Measurements from ENCODE around the gene WDR5.

The WDR5 gene

DNA sequence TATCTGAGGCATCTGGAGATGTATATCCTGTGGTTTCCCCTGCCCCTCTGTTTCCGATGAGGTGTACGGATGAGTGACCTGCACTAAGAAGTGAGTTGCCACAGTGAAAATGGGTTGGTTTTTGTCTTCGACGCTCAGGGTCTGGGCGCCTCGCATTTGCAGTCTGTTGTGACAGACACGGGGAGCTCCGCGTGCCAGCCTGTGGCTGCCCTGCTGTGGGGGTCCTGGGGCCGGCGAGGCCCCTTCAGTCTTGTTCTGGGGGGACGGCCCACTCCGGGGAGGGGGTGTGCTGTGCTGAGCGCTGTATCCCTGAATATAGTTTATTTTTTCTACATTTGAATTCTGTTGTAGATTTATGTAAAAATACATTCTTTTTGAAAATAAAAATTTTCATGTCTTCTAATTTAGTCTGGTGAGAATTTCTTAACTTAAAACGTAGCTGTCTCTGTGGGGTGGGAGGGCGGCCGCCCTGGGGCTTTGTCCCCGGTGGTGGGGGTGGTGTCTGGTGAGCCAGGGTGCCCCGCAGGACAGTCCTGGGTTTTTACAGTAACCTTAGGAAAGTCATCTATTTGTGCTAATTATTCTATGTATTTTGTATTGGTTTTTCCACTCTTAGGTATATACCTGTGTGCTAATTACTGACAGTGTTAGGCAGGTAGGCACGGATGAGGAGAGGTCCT lies 23.8 kb downstream of the WDR5 start:
- DNase-seq (ENCODE audit: low read depth): no peak

DNA sequence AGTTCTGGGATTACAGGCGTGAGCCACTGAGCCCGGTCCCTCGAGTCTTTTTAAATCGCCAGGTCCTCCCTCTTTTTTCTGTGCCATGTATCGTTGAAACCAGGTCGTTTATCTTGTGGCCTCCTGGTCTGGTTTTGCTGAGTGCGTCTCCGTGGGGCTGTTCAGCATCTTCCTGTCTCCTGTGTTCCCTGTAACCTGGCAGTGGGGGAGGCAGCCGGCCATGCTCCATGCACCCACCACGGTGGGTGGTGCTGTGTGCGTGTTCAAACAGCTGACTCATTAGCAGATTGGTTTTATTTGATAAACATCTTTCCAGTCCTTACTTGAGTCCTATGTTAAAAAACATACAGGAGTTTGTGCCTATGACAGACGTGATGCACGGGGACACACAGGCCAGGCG lies 25.8 kb downstream of the WDR5 start:
- DNase-seq (ENCODE audit: low read depth): no peak

DNA sequence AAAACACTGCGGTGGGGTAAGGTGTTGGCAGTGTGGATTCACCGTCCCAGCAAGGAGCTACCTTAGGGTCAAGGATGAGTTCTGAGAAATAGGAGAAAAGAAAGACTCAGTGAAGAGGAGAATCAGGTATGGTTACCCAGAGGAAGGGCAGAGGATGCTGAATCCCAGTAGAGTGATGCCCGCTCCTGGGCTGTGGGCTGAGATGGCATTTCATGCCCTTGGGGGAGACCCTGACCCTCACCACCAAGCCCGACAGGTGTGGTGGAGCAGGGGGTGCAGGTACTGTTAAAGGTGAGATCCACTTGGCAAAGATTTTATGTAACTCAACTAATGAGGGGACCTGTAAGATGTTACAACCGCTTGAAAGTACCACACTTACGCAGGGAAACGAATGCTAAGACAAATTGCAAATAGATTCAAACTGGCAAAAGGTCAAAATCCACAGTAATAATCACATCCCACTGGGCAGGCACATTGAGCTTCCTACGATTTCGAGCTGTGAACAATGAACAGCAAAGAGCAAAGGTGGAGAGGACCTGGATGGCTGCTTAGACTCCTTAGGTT lies 26.4 kb downstream of the WDR5 start:
- no peak for DNase-seq (ENCODE audit: low read depth)

DNA sequence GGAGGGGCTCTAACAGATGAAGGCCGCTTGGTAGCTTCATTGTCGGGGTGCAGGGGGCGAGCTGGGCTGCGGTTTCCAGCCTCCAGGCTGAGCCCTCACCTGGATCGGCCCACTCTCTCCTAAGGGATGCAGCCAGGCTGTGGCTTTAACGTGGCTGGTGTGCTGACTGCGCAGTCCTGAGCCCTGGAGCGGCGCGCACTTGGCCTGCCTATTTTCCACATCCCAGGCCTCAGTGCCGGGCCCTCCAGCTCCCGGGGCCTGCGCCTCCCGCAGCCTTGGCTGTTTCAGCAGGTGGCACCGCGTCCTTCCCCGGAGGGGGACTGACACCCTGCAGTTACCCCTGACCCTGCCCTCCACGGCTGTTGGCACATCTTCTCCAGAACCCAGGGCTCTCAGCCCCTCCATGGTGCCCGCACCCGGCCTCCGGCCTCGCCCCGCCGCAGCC lies 27.1 kb downstream of the WDR5 start:
- no peak for DNase-seq (ENCODE audit: low read depth)

DNA sequence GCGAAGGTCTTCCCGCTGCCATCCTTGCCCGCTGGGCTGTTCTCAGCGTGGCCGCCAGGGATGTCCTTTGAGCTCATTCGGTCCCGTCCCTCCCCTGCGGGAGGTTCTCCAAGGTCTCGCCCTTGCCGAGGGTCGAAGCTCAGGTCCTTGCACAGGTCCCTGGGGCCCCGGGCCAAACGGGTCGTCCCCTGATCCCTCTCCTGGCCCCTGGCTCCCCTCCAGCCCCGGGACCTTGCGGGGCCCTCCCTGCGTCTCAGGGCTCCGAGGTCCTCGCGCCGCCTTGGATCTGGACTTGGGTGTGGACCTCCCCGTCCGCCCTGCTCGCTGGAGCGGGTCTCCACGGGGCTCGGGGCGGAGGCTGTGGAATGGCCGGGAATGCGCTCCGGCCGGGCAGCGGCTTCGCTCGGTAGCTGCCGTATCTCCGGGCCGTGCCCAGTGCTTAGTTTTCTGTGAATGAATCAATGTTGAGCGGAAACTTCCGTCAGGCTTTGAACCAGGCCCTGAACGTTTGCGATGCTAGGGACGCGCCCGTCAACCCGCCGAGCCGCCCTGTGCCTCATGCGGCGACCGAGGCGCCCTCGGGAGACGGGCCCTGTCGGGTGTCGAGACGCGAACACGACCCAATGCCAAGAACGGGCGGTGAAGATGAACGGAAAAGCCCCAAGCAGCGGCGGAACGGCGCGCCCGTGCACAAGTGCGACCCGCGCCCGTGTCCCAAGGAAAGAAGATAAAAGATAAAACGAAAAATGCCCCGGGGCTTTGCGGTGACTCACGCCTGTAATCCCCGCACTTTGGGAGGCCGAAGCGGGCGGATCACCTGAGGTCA lies 27.7 kb downstream of the WDR5 start:
- no peak for DNase-seq (ENCODE audit: low read depth)

DNA sequence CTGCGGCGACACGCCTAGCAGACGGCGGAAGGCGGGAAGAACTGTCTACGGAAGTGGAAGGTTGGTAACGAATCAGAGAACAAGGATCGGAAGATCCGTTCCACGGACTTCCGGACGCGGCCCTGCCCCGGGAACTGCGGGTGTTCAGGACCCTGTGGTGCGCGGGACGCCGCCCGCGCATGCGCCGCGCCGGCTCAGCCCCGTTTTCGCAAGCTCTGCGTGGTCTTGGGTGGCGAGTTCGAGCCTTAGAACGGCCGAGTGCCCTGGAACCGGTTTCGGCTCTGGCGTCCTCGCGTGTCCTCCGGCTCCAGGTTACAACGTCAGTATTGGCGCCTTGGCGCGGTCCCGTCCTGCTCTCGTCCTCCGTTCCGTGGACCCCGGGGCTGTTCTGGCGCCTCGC lies 29.0 kb downstream of the WDR5 start:
- no peak for DNase-seq (ENCODE audit: low read depth)

DNA sequence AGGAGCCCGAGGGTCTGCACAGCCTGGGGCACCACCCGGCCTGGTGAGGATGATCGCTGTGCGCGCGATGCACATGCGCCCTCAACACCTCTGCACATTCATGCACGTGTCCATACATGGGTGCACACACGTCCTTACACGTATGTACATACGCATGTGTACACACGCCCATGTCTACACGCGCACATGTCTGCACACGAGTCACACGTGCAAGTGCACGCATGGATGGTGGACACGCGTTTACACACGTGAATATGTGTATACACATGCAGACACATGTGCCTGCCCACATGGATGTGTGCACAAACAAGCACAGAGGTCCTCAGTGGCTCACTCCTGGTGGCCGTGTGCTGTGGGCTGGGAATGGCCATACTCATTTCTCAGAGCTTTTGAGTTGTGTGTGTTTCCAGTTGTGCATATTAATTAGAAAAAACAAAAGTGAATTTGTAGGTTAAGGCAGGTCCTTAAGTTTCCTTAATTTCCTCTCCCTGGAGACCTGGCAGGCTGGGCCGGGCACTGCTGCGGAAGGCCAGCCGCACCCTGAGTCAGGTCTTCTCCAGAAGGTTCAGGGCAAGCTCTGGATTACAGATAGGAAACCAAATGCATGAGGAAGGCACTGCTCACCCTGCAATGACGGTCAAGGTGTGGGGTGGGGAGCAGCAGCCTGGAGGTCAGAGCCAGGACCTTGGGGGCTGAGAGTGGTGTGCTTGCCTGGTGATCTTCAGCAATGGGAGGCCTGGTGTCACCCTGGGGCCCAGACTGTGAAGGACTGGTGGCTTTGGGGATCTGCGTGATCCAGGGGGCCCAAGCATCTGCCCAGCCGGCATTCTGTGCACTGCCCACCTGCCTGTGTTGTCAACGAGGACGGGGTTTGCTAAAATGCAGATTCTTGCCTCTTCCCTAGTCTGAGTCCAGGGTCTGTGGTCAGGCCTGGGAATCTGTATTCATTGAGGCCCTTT lies 29.8 kb downstream of the WDR5 start:
- no peak for DNase-seq (ENCODE audit: low read depth)

DNA sequence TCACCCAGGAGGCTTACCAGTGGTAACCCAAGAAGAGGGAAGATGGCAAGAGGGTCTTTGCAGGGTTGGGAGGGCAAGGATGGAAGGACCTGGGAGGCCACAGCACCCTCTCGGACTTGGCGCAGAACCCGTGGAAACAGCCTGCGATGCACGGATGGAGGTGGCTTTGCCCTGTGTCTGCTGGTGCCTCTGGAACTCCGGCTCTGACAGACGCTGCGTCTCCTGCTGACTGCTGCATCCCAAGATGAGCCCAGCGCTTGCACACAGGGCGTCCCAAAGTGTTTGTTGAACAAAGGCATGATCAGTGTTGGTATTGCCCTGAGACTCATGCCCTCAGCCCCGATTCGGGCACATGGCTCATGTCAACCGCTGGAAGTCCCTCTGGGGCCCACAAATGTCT lies 30.5 kb downstream of the WDR5 start:
- DNase-seq (ENCODE audit: low read depth): no peak

DNA sequence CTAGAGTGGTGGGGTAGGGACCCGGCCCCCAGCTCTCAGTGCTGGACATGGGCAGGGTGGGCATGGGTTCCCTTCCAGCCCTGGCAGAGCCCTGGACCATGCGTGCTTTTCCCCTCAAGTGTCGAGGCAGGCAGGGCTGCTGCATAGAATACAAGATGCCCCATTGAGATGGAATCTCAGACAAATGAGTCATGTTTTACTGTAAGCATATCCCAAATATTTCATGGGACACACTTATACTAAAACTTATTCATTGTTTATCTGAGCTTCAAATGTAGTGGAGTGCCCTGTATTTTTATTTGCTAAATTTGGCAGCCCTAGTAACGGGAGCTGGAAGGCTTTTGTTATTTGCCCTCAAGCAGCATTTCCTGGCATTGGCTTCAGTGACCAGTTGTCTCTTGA lies 31.6 kb downstream of the WDR5 start:
- no peak for DNase-seq (ENCODE audit: low read depth)

DNA sequence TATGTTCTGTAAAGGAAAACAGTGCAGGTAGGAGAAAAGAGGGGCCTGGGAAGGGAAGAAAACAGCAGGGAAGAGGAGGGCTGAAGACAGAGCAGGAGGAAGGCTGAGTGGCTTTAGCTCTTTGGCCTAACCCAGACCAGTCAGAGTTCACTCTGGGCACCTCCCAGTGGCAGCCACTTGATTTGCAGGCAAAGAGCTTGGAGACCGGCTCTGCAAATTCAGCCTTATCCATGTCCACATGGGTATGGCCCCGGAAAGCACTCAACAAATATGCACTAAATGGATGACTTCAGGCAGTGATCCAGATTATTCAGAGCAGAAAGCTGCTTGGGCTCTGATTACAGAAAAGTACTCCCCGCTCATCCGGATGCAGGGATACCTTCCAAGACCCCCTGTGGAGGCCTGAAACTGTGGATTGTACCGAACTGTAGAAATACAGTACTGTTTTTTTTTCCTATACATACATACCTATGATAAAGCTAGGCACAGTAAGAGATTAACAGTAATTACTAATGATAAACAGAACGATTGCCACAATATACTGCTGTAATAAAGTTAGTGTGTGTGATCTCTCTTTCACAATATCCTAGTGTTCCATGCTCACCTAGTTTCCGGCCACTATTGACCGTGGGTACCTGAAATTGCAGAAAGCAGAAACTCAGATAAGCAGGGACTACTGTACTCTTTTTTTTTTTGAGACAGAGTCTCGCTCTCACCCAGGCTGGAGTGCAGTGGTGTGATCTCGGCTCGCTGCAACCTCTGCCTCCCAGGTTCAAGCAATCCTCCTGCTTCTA lies 33.1 kb downstream of the WDR5 start:
- DNase-seq (ENCODE audit: low read depth): no peak

DNA sequence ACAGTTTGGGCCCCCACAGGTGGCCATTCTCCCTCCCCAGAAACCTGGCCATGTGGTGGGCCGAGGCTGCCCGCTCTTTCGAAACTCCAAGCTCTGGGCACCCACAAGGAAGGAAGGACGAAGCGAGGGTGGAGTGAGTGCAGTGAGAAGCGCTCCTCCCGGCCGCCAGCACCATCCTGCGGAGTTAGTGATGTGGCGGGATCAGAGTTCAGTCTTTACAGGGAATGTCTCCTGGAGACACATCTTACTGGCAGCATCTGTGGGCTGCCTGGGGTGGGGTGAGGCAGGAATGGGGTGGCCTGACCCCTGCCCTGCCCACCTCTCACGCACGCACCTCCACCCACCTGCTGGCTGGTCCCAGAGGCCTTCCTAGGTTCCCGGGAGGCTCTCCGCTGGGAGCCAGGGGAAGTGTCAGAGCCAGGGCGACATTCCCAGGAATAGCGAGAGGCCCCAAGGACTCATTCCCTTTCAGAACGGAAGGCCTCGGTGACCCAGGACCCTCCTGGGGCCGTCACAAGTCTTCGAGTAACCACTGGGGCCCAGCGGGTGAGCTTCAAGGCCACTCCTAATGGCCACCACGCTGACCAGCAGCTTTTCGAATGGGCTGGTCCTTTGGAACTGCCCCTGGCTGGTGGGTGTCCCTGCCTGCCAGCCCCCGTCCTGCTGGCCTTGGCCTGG lies 34.0 kb downstream of the WDR5 start:
- DNase-seq (ENCODE audit: low read depth): no peak

DNA sequence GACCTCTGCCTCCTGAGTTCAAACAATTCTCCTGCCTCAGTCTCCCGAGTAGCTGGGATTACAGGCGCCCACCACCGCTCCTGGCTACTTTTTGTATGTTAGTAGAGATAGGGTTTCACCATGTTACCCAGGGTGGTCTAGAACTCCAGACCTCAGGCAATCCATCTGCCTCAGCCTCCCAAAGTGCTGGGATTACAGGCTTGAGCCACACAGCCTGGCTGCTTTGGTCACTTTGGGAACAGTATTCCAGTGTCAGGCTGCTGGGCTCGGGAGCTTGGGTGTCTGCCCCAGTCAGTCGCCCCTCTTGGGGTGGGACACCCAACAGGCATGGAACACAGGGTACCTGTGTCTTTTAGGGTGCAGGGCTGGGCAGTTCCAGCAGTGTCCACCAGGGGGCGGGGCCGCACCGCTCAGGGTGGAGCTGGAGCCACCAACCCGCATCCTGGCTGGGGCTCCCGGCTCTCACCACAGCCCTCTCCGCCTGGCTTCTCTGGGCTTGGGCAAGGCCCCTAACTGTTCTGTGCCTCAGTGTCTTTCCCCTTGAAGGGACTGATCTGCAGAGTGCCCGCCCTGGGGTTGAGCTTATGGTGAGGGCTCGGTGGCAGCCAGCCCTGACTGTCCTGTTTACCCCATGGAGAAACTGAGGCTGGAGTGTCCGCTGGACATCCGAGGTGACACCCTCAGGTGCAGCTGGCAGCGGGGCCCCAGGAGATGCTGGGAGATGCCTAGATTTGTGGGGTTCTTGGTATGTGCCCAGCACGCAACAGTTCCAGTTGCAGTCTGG lies 34.8 kb downstream of the WDR5 start:
- DNase-seq (ENCODE audit: low read depth): no peak

DNA sequence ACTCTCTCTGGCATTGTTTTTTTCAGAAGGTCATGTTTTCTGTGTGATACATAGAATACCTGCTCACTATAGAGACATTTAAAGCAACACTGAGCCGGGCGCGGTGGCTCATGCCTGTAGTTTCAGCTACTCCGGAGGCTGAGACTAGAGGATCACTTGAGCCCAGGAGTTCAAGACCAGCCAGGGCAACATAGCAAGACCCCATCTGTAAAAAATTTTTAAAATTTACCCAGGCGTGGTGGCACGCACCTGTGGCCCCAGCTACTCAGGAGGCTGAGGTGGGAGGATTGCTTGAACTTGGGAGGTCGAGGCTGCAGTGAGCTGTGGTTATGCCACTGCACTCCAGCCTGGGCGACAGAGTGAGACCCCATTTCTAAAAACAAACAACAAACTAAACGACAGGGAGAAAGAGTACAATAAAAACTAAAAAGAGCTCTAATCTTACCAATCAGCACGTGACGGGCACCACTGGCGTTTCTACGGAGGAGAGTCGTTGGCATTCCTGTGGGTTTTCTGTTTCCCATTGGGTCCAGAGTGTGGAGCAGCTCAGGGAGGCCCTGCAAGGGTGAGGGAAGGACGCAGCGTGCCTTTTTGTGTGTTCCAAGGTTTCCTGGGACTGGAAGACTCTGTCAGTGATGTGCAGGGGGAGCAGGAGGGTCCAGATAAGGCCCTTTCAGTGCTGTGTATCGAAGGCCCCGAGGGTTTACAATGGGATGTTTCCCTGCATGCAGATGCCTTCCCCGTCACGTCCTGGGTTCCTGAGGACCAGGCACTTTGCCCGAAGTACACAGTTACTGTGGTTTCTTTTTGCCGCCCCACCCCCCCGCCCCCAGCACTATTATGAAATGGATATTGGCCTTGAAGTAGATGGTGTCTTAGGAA lies 35.7 kb downstream of the WDR5 start:
- peak; percentile 26 for DNase-seq (ENCODE audit: low read depth)

DNA sequence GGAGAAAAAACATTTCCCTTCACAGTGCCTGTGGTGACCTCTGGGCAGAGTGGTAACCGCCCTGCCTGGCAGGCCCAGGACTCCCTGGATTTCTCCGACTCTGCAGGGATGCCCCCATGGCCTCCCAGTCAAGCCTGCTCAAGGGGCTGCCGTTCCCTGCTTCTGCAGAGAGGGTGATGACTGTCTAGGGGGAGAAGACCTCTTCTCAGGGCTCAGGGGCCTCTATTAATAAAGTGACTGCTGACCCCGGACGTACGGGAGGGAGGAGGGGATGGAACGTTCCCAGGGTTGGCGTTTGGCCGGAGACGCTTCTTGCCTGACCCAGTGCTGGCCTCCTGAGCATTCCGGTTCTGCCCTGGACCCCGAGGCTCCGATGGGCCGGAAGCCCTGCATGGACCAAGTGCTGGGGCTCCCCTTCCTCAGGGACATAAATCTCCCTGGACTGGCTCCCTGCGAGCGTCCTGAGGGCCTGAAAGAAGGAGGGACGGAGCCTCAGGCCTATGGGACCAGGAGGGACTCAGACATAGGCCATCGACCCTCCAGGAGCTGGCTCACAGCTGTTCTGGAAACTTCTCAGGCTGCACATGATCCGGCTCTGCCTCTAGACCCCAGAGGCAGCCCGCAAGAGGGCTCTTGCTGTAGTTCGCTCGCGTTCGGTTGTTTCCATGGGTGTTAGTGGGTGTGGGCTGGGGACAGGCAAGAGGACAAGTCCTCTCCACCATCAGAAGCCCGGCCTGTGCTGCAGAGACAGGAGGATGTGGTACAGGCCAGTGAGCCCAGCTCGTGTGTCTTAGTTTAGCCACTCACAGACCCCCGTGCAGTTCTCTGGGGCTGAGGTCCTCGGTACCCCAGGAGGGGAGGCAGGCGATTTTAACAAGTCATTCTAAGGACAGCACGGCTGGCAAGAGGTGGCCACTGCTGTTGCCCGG lies 36.6 kb downstream of the WDR5 start:
- no peak for DNase-seq (ENCODE audit: low read depth)

DNA sequence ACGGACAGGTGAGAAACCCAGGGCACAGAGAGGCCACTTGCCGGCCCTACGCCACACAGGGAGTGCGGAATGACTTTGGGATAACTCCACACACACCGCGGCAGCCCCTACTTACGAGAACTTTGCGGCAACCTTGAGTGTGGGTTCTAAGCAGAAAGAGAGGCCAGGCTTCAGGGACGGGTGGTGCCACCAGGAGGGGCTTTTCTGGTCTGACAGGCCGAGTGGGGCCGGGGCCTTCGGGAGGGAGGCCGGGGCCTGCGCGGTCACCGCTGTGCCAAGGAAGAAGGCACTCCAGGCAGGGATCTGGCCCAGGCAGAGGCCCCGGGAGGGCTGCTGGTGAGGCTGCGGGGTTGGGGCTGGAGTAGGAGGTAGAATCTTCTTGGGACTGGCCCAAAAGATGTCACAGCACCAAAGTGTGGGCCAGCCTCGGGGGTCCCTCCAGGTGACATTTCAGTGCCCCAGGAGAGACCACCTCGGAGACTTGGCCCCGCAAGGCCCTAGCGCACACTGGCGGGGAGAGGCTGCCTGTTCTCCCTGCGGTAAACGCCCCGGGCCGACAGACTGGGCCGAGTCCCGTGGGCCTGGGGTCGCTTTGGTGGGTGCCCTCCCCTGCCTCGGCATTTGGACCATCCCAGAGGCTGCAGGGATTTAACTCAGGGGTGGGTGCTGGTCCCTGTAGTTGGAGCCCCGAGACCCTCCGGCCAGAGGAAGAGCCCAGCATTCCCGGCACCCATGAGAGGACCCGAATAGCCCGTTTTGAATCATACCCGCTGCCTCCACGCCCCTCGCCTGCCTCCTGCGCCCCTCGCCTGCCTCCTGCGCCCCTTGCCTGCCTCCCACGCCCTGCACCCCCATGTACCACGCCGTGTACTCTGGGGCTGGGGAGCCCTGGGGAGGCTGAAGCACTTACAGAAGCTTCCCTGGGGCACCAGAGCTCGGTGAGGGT lies 37.5 kb downstream of the WDR5 start:
- no peak for DNase-seq (ENCODE audit: low read depth)

DNA sequence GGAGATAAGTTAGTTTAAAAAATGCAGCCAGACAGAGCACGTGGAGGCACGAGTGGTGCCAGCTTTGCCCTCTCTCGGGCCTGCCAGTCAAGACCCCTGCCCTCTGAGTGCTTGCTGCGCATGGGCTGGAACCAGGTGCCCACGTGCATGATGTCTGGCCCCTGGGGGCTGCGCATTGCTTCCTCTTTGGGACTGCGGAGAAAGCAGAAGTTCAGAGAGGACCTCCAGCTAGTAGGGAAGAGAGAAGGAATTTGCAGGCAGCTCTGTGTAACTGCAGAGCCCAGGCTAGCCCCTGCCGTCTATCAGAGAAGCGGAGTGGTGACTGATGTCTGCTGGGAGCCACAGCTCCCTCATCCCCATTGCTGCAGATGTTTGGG lies 38.2 kb downstream of the WDR5 start:
- DNase-seq (ENCODE audit: low read depth): no peak
